T-cell (primary cell): ENCODE data around the gene CYTH2. TPM values are rescaled to one million over a fixed set of nuclear protein-coding genes. Genes with fewer than 3 reads are reported as not detected.

Experiments
- ATAC-seq, 4 experiments: fragments of 200-7000 bp in 3 of 4; fragments of 150-1000 bp in 1 of 4; cut with Tn5 transposase; replicated peaks in 1 of 4; 1 replicate in 3 of 4; 2 replicates in 1 of 4; pipeline ENCODE4 v1.10.0; 2021; ENCODE audit warnings: moderate library complexity in 3 of 4, mild to moderate bottlenecking in 2 of 4, moderate number of reproducible peaks in 1 of 4
- CTCF ChIA-PET, 2 donors: fragments of 300-600 bp; sonication (Branson Sonifier 250); formaldehyde crosslinking; loops; one replicate each; lab custom pipeline; 2022; ENCODE audit warnings: antibody characterized with exemption in 2 of 2; lab: Charles Lee
- POLR2A ChIA-PET, 2 donors: fragments of 300-600 bp; sonication (Branson Sonifier 250); formaldehyde crosslinking; loops; one replicate each; lab custom pipeline; 2022; ENCODE audit warnings: antibody characterized with exemption in 2 of 2; lab: Charles Lee
- DNase-seq, 35 experiments: peaks; one replicate each; pipeline versions ENCODE4 v3.0.0 to v3.0.0-alpha.2; 2013 to 2023
- H3K27ac ChIP-seq: one replicate; pipeline ENCODE4 v1.5.1; 2013; ENCODE audit warnings: low read length
- H3K27me3 ChIP-seq, 2 experiments: replicated peaks in 1 of 2; 1 replicate in 1 of 2; 2 replicates in 1 of 2; pipeline versions ENCODE4 v1.6.1 to v1.7.0; 2013; ENCODE audit warnings: low read length in 1 of 2, mixed read lengths in 1 of 2; ENCODE audit not compliant: control insufficient read depth in 2 of 2, insufficient read depth in 2 of 2; ENCODE audit errors: extremely low read depth in 1 of 2
- H3K36me3 ChIP-seq, 2 donors: 1 replicate in 1 of 2; 2 replicates in 1 of 2; pipeline versions ENCODE4 v1.6.1 to v1.7.0; 2013; ENCODE audit warnings: low read length in 1 of 2; ENCODE audit not compliant: control insufficient read depth in 2 of 2, insufficient read depth in 1 of 2; ENCODE audit errors: extremely low read depth in 1 of 2
- H3K4me1 ChIP-seq, 2 experiments: 1 replicate in 1 of 2; 2 replicates in 1 of 2; pipeline versions ENCODE4 v1.6.1 to v1.7.0; 2013; ENCODE audit warnings: low read length in 2 of 2, mixed read lengths in 1 of 2; ENCODE audit not compliant: insufficient read depth in 2 of 2, control insufficient read depth in 1 of 2; ENCODE audit errors: extremely low read depth in 1 of 2
- H3K4me3 ChIP-seq, 2 donors: 1 replicate in 1 of 2; 2 replicates in 1 of 2; pipeline versions ENCODE4 v1.5.1 to v1.7.0; 2013; ENCODE audit warnings: mild to moderate bottlenecking in 2 of 2, low read length in 1 of 2, moderate library complexity in 1 of 2; ENCODE audit not compliant: control insufficient read depth in 1 of 2; ENCODE audit errors: extremely low read depth in 1 of 2
- H3K9me3 ChIP-seq: 2 replicates; pipeline ENCODE4 v1.7.0; 2013
- H3K27ac Mint-ChIP-seq, 2 donors: one replicate each; pipeline ENCODE4 v1.8.0; 2020 to 2021; ENCODE audit warnings: mild to moderate bottlenecking in 2 of 2, mixed read lengths in 2 of 2
- H3K27me3 Mint-ChIP-seq, 2 donors: one replicate each; pipeline ENCODE4 v1.8.0; 2021 to 2022; ENCODE audit warnings: mixed read lengths in 2 of 2
- H3K36me3 Mint-ChIP-seq: one replicate; pipeline ENCODE4 v1.8.0; 2021; ENCODE audit warnings: mixed read lengths
- H3K4me1 Mint-ChIP-seq, 3 donors: one replicate each; pipeline ENCODE4 v1.8.0; 2020 to 2022; ENCODE audit warnings: mixed read lengths in 3 of 3, mild to moderate bottlenecking in 1 of 3
- H3K4me3 Mint-ChIP-seq, 3 donors: one replicate each; pipeline ENCODE4 v1.8.0; 2020 to 2022; ENCODE audit warnings: mild to moderate bottlenecking in 3 of 3, mixed read lengths in 3 of 3, moderate library complexity in 3 of 3
- H3K9me3 Mint-ChIP-seq, 3 donors: one replicate each; pipeline ENCODE4 v1.8.0; 2020 to 2022; ENCODE audit warnings: mixed read lengths in 3 of 3
- WGBS: methylation state at CpG from one replicate; pipeline ENCODE4 v1.1.5; 2013; ENCODE audit warnings: missing lambda C conversion rate; ENCODE audit not compliant: insufficient coverage; 5-methylcytosine and 5-hydroxymethylcytosine counted together
- total RNA-seq, 35 experiments: library from RNA in 6 of 35; stranded (reverse) in 6 of 35; fragments of 120-200 nt in 1 of 35; gene quantifications; one replicate each; pipeline versions ENCODE4 v1.2.1 to v1.2.4 and lab custom pipeline; 2013 to 2026

CYTH2 gene
- total RNA-seq, 5 donors from 2014 or later (not counting 1 experiment from before 2014, with no cell fraction given) = 37.8 to 81.5 (median 70.6) TPM

GRCh38 chr19:48499316-48500090 is 30.3 kb downstream of the CYTH2 start:
- Histone ChIP-seq H3K4me3 (no peak overlapping the region), H3K9me3 (no peaks in the 10 kb centered on the region), H3K27me3 (peaks cover 0 to 67% of the 10 kb centered on the region in 2 experiments), H3K27ac (no peak overlapping the region), H3K4me1 (peaks cover 8 to 42% of the 10 kb centered on the region in 2 experiments), H3K36me3 (no peaks in the 10 kb centered on the region)
- H3K9me3 Mint-ChIP-seq = no peaks in the 10 kb centered on the region
- ChIA-PET CTCF (no interaction called here), POLR2A (no interaction called here)
- H3K27ac Mint-ChIP-seq = no peak overlapping the region
- WGBS = 60% methylated on average over 26 of the region's 44 CpGs
- H3K4me3 Mint-ChIP-seq = peak overlapping the region in 1 of 3 donors; percentile 36
- H3K4me1 Mint-ChIP-seq = peaks cover 7 to 38% (median 24%) of the 10 kb centered on the region in 3 donors
- no peaks in the 10 kb centered on the region for H3K36me3 Mint-ChIP-seq
- DNase-seq (peak in 1 of 35 experiments; percentile 14), ATAC-seq (no peak)
- peaks cover 8 to 27% of the 10 kb centered on the region in 2 donors for H3K27me3 Mint-ChIP-seq

- CTCF ChIA-PET = interaction anchor here in 1 of 2 donors (0.9 kb wide), 1 partner anchor 83 kb away, joined by 3 read pairs; no protein-coding TSS in a partner anchor
- Mint-ChIP-seq H3K9me3 (no peaks in the 10 kb centered on the region), H3K27ac (peak overlapping the region in 1 of 2 donors; percentile 52), H3K4me1 (peaks cover 4 to 31% (median 21%) of the 10 kb centered on the region in 3 donors), H3K27me3 (peaks cover 4 to 14% of the 10 kb centered on the region in 2 donors), H3K36me3 (no peaks in the 10 kb centered on the region), H3K4me3 (peak overlapping the region; percentile 47 to 79 (median 50))
- 76% methylated on average over 32 of the region's 32 CpGs for WGBS
- Histone ChIP-seq H3K27ac (no peak overlapping the region), H3K27me3 (peaks cover 0 to 52% of the 10 kb centered on the region in 2 experiments), H3K4me1 (peaks cover 8 to 42% of the 10 kb centered on the region in 2 experiments), H3K4me3 (peak overlapping the region in 1 of 2 donors; percentile 5), H3K9me3 (no peaks in the 10 kb centered on the region), H3K36me3 (no peaks in the 10 kb centered on the region)
- ATAC-seq (no peak), DNase-seq (peak in 1 of 35 experiments; percentile 4)
- POLR2A ChIA-PET = no interaction called here
These were observed 31.8 kb downstream of the CYTH2 start for GRCh38 chr19:48500830-48501493.

DNA sequence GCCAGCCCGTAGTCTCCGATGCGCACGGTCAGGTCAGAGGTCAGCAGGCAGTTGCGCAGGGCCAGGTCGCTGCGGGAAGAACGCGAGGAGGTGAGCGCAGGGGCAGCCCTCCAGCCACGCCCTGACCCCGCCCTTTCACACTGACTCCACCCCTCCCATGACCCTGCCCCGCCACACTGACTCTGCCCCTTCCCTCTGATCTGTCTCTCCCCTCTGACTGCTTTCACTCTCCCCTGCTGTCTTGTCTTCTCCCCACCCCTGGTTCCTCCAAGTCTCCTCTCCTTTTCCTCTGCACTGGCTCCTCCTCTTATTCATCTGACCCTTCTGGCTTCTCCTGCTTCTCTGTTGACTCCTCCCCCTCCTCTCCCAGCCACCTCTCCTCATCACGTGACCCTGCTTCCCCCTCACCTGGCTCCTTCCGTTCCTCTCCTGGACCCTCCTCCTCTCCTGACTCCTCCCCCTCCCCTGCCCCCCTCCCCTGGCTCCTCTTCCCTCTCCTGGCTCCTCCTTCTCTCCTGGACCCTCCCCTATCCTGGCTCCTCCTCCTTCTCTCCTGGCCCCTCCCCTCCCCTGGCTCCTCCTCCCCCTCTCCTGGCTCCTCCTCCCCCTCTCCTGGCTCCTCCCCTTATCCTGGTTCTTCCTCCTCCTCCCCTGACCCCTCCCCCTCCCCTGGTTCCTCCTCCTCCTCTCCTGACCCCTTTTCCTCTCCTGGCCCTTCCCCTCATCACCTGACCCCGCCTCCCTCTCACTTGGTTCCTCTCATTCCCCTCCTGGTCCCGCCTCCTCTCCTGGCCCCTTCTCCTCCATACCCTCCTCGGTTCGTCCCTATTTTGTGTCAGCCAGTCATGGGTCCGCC is 32.6 kb downstream of the CYTH2 start:
- peaks cover 2% of the 10 kb centered on the region for H3K36me3 Mint-ChIP-seq

GRCh38 chr19:48502350-48503018 is 33.3 kb downstream of the CYTH2 start:
- POLR2A ChIA-PET = interaction anchor here (0.5 to 1.0 kb wide), 2 partner anchors 82 to 116 kb away, joined by 4 read pairs; partner anchors contain the start of gene RPL18 (in 1 of the 2)
- ATAC-seq (peak; percentile 17 to 78 (median 73)), DNase-seq (peak in 29 of 35 experiments; percentile 50 to 83 (median 70))
- Mint-ChIP-seq H3K4me3 (peak overlapping the region in 1 of 3 donors; percentile 79), H3K27ac (no peak overlapping the region), H3K4me1 (peaks cover 4 to 26% (median 21%) of the 10 kb centered on the region in 3 donors), H3K9me3 (no peaks in the 10 kb centered on the region), H3K36me3 (peaks cover 3% of the 10 kb centered on the region), H3K27me3 (peaks cover 0 to 10% of the 10 kb centered on the region in 2 donors)
- Histone ChIP-seq H3K9me3 (no peaks in the 10 kb centered on the region), H3K27me3 (peaks cover 0 to 39% of the 10 kb centered on the region in 2 experiments), H3K27ac (no peak overlapping the region), H3K4me3 (no peak overlapping the region), H3K4me1 (peaks cover 8 to 37% of the 10 kb centered on the region in 2 experiments), H3K36me3 (no peaks in the 10 kb centered on the region)
- WGBS = 21% methylated on average over 17 of the region's 27 CpGs
- CTCF ChIA-PET = interaction anchor here in 1 of 2 donors (0.7 to 0.9 kb wide), 2 partner anchors 82 to 1086 kb away, joined by 3 read pairs; no protein-coding TSS in a partner anchor

More for the DNA sequence above, 32.6 kb downstream of the CYTH2 start:
- H3K27me3 ChIP-seq = peaks cover 0 to 45% of the 10 kb centered on the region in 2 experiments
- 10% methylated on average over 19 of the region's 20 CpGs for WGBS
- Mint-ChIP-seq H3K4me3 (peak overlapping the region; percentile 47 to 79 (median 50)), H3K9me3 (no peaks in the 10 kb centered on the region), H3K4me1 (peaks cover 4 to 31% (median 21%) of the 10 kb centered on the region in 3 donors), H3K27me3 (peaks cover 4 to 14% of the 10 kb centered on the region in 2 donors), H3K27ac (peak overlapping the region in 1 of 2 donors; percentile 52)
- no peaks in the 10 kb centered on the region for H3K9me3 ChIP-seq
- POLR2A ChIA-PET = interaction anchor here in 1 of 2 donors (1.0 kb wide), 1 partner anchor 83 kb away, joined by 4 read pairs; no protein-coding TSS in a partner anchor
- peak in 28 of 35 experiments; percentile 22 to 73 (median 52) for DNase-seq
- ATAC-seq = peak; percentile 54 to 81 (median 71)
- peak overlapping the region in 1 of 2 donors; percentile 5 for H3K4me3 ChIP-seq
- CTCF ChIA-PET = interaction anchor here in 1 of 2 donors (0.7 to 0.9 kb wide), 3 partner anchors 83 to 1085 kb away, joined by 3 read pairs; no protein-coding TSS in a partner anchor
- H3K36me3 ChIP-seq = no peaks in the 10 kb centered on the region
- H3K4me1 ChIP-seq = peaks cover 8 to 42% of the 10 kb centered on the region in 2 experiments
- no peak overlapping the region for H3K27ac ChIP-seq

GRCh38 chr19:48506138-48506733 is 37.1 kb downstream of the CYTH2 start:
- Mint-ChIP-seq H3K36me3 (peaks cover 9% of the 10 kb centered on the region), H3K4me3 (no peak overlapping the region), H3K4me1 (peaks cover 12 to 26% (median 25%) of the 10 kb centered on the region in 3 donors), H3K27ac (peak overlapping the region in 1 of 2 donors; percentile 39), H3K27me3 (no peaks in the 10 kb centered on the region), H3K9me3 (no peaks in the 10 kb centered on the region)
- ATAC-seq (peak in 1 of 4 experiments; percentile 18), DNase-seq (peak in 3 of 35 experiments; percentile 20 to 69 (median 38))
- H3K4me3 ChIP-seq = no peak overlapping the region
- no peak overlapping the region for H3K27ac ChIP-seq
- ChIA-PET CTCF (interaction anchor here (0.6 to 3.5 kb wide), 20 partner anchors 19 to 600 kb away, joined by 3 to 35 read pairs (median 4); partner anchors contain the start of genes RPL18 (in 1 of the 2) and SPHK2 (in 1 of the 2)), POLR2A (interaction anchor here in 1 of 2 donors (0.6 to 0.7 kb wide), 2 partner anchors 11 to 89 kb away, joined by 3 to 5 read pairs; no protein-coding TSS in a partner anchor)
- H3K36me3 ChIP-seq = peaks cover 0 to 11% of the 10 kb centered on the region in 2 donors
- H3K27me3 ChIP-seq = peaks cover 0 to 4% of the 10 kb centered on the region in 2 experiments
- no peaks in the 10 kb centered on the region for H3K9me3 ChIP-seq
- H3K4me1 ChIP-seq = peaks cover 8 to 29% of the 10 kb centered on the region in 2 experiments
- 98% methylated on average over 5 of the region's 5 CpGs for WGBS
